ENCODE data around the gene ZNF682. TPM values are rescaled to one million over a fixed set of nuclear protein-coding genes. Genes with fewer than 3 reads are reported as not detected.

Gene ZNF682
- total RNA-seq = 1.6 TPM in 2 replicates

GRCh38 chr19:20039203-20039723 is at the start of gene ZNF682:
ZNF682 (minus strand) TSS chr19:20039505; CDS start chr19:20039345, 160 bp downstream.

GRCh38 chr19:20077791-20078463 is 38.6 kb upstream of the ZNF682 start, which contains the start of gene ZNF90:
ZNF90 (plus strand) TSS chr19:20078000; CDS start chr19:20078133, 133 bp downstream.

Other genes with a start within 250 kb of the ZNF682 start
- 5.1 and 10.8 TPM in 2 replicates for gene ZNF506, start 217.8 kb downstream of the ZNF682 start, total RNA-seq
- gene ZNF253, start 173.6 kb downstream of the ZNF682 start, total RNA-seq = 2.5 and 5.5 TPM in 2 replicates
- gene ZNF93, start 138.6 kb downstream of the ZNF682 start, total RNA-seq = 3.0 and 3.4 TPM in 2 replicates
- gene ZNF90, start 38.5 kb upstream of the ZNF682 start, total RNA-seq = 0.26 and 0.33 TPM in 2 replicates
- gene ZNF486, start 127.7 kb upstream of the ZNF682 start, total RNA-seq = 6.2 and 8.3 TPM in 2 replicates

All from dermis lymphatic vessel endothelial cell (primary cell).